Measurements from ENCODE around the gene IL16. TPM values are rescaled to one million over a fixed set of nuclear protein-coding genes. Genes with fewer than 3 reads are reported as not detected.

The IL16 gene
- total RNA-seq, 2 donors from 2014 or later, result 32.3 to 84.1 TPM

- Mint-ChIP-seq H3K27me3 (peaks cover 8 to 9% of the 10 kb centered on the region in 2 donors), H3K4me1 (ENCODE audit: low read depth in 2 of 2) (no peaks in the 10 kb centered on the region), H3K4me3 (no peak overlapping the region), H3K9me3 (no peaks in the 10 kb centered on the region), H3K27ac (no peak overlapping the region), H3K36me3 (no peaks in the 10 kb centered on the region)
- ATAC-seq (no peak), DNase-seq (ENCODE audit: low spot score) (no peak)
Observed at GRCh38 chr15:81360491-81360890, 163.8 kb downstream of the IL16 start.

- H3K4me3 Mint-ChIP-seq, result no peak overlapping the region
- H3K27ac Mint-ChIP-seq, result no peak overlapping the region
- H3K9me3 Mint-ChIP-seq, result no peaks in the 10 kb centered on the region
- H3K36me3 Mint-ChIP-seq, result no peaks in the 10 kb centered on the region
- no peak for ATAC-seq
- H3K27me3 Mint-ChIP-seq, result peaks cover 10 to 16% of the 10 kb centered on the region in 2 donors
- no peaks in the 10 kb centered on the region for H3K4me1 Mint-ChIP-seq (ENCODE audit: low read depth in 2 of 2)
- no peak for DNase-seq (ENCODE audit: low spot score)
Observed at GRCh38 chr15:81361891-81362290, 165.2 kb downstream of the IL16 start.

GRCh38 chr15:81362790-81363189, 166.1 kb downstream of the IL16 start:
- H3K27me3 Mint-ChIP-seq, result peaks cover 8 to 16% of the 10 kb centered on the region in 2 donors
- no peak overlapping the region for H3K4me3 Mint-ChIP-seq
- H3K9me3 Mint-ChIP-seq, result no peaks in the 10 kb centered on the region
- H3K36me3 Mint-ChIP-seq, result no peaks in the 10 kb centered on the region
- no peaks in the 10 kb centered on the region for H3K4me1 Mint-ChIP-seq (ENCODE audit: low read depth in 2 of 2)
- no peak overlapping the region for H3K27ac Mint-ChIP-seq
- no peak for DNase-seq (ENCODE audit: low spot score)
- ATAC-seq, result no peak

- Mint-ChIP-seq H3K9me3 (no peaks in the 10 kb centered on the region), H3K27me3 (peaks cover 8 to 16% of the 10 kb centered on the region in 2 donors), H3K4me1 (ENCODE audit: low read depth in 2 of 2) (no peaks in the 10 kb centered on the region), H3K27ac (no peak overlapping the region), H3K36me3 (no peaks in the 10 kb centered on the region), H3K4me3 (no peak overlapping the region)
- ATAC-seq, result no peak
- no peak for DNase-seq (ENCODE audit: low spot score)
Observed at GRCh38 chr15:81363276-81363675, 166.6 kb downstream of the IL16 start.

Other genes with a start within 250 kb of the IL16 start
- 10 to 100 TPM; 33.7 to 35.6 TPM for gene MESD, start 207.1 kb upstream of the IL16 start, total RNA-seq
- gene TLNRD1, start 196.0 kb upstream of the IL16 start, total RNA-seq, result 10 to 100 TPM; 31.8 to 40.7 TPM
- gene CFAP161, start 62.6 kb upstream of the IL16 start, total RNA-seq, result not detected
- gene STARD5, start 127.3 kb downstream of the IL16 start, total RNA-seq, result 1 to 10 TPM; 6.2 to 7.8 TPM
- not detected for gene TMC3, start 177.3 kb downstream of the IL16 start, total RNA-seq

Measured in natural killer cell treated with Interleukin-12 subunit alpha and Interleukin-12 subunit beta and Interleukin-15 and Interleukin-18, amount 100 ng/mL, for 72 hours (primary cell).